IMR-90 (cell line): Measurements from ENCODE around the gene ZNF202. TPM values are rescaled to one million over a fixed set of nuclear protein-coding genes. Genes with fewer than 3 reads are reported as not detected.

Source experiments
- ATAC-seq: fragments of 200-7000 bp; cut with Tn5 transposase; 2 replicates; pipeline ENCODE4 v1.9.1; 2020; ENCODE audit warnings: low read depth, mild to moderate bottlenecking, moderate library complexity
- BruUV-seq: library from RNA; stranded (reverse); fragments of 400-500 nt; replicated peaks from 2 replicates; lab custom pipeline; 2021; lab: Mats Ljungman, UMichigan
- CTCF ChIA-PET: fragments of 300-600 bp; formaldehyde crosslinking; extraction: SDS; loops from one replicate; lab custom pipeline; 2021; ENCODE audit warnings: antibody characterized with exemption; lab: Yijun Ruan, JAX
- POLR2A ChIA-PET: fragments of 300-600 bp; sonication (Branson Sonifier 250); formaldehyde crosslinking; loops from one replicate; lab custom pipeline; 2022; ENCODE audit warnings: antibody characterized with exemption; ENCODE audit not compliant: unreplicated experiment; lab: Charles Lee
- DNase-seq: peaks from one replicate; pipeline ENCODE4 v3.0.0; 2013
- H2AFZ ChIP-seq: replicated peaks from 2 replicates; pipeline ENCODE3; 2013; ENCODE audit warnings: low read length, mild to moderate bottlenecking; ENCODE audit not compliant: poor library complexity
- H2AK5ac ChIP-seq: 2 replicates; pipeline ENCODE4 v1.6.1; 2013; ENCODE audit warnings: low read depth, low read length, inconsistent platforms
- H2AK9ac ChIP-seq: replicated peaks from 2 replicates; pipeline ENCODE3; 2013; ENCODE audit warnings: mild to moderate bottlenecking, low read depth, low read length, moderate library complexity; ENCODE audit not compliant: poor library complexity
- H2BK120ac ChIP-seq: 2 replicates; pipeline ENCODE4 v1.6.1; 2013; ENCODE audit warnings: low read depth, low read length, inconsistent platforms
- H2BK15ac ChIP-seq: 3 replicates; pipeline ENCODE4 v1.6.1; 2013; ENCODE audit warnings: low read depth, low read length, inconsistent platforms
- H2BK20ac ChIP-seq: 2 replicates; pipeline ENCODE4 v1.6.1; 2013; ENCODE audit warnings: low read depth, mild to moderate bottlenecking, inconsistent platforms, low read length, moderate library complexity
- H2BK5ac ChIP-seq: 2 replicates; pipeline ENCODE4 v1.6.1; 2013; ENCODE audit warnings: mild to moderate bottlenecking, low read depth, low read length, inconsistent platforms; ENCODE audit not compliant: poor library complexity, severe bottlenecking
- H3K14ac ChIP-seq: replicated peaks from 2 replicates; pipeline ENCODE4 v1.6.1; 2013; ENCODE audit warnings: low read depth, low read length, inconsistent platforms
- H3K18ac ChIP-seq: 2 replicates; pipeline ENCODE4 v1.6.1; 2013; ENCODE audit warnings: low read depth, low read length, control low read depth
- H3K23ac ChIP-seq: 2 replicates; pipeline ENCODE4 v1.6.1; 2013; ENCODE audit warnings: low read depth, low read length, inconsistent platforms
- H3K27ac ChIP-seq: 2 replicates; pipeline ENCODE4 v1.5.1; 2013; ENCODE audit warnings: mild to moderate bottlenecking, control low read depth, low read length; ENCODE audit not compliant: insufficient read depth
- H3K27me3 ChIP-seq: 2 replicates; pipeline ENCODE4 v1.6.1; 2013; ENCODE audit warnings: low read length; ENCODE audit not compliant: control insufficient read depth, insufficient read depth
- H3K36me3 ChIP-seq: 2 replicates; pipeline ENCODE4 v1.6.1; 2013; ENCODE audit warnings: low read length, mixed read lengths; ENCODE audit not compliant: control insufficient read depth, insufficient read depth
- H3K4ac ChIP-seq: 2 replicates; pipeline ENCODE4 v1.6.1; 2013; ENCODE audit warnings: low read depth, low read length, inconsistent platforms
- H3K4me1 ChIP-seq: 2 replicates; pipeline ENCODE4 v1.6.1; 2013; ENCODE audit warnings: low read length, mixed read lengths; ENCODE audit not compliant: control insufficient read depth, insufficient read depth
- H3K4me2 ChIP-seq: 2 replicates; pipeline ENCODE4 v1.6.1; 2013; ENCODE audit warnings: low read depth, mild to moderate bottlenecking, control low read depth, low read length, moderate library complexity
- H3K4me3 ChIP-seq: 2 replicates; pipeline ENCODE4 v1.5.1; 2013; ENCODE audit warnings: low read depth, mild to moderate bottlenecking, control low read depth, low read length, moderate library complexity; ENCODE audit not compliant: insufficient read depth
- H3K56ac ChIP-seq: 2 replicates; pipeline ENCODE4 v1.6.1; 2013; ENCODE audit warnings: low read length, inconsistent platforms; ENCODE audit not compliant: insufficient read depth; ENCODE audit errors: extremely low read depth
- H3K79me1 ChIP-seq, 2 experiments: 2 replicates each; pipeline ENCODE4 v1.6.1; 2013; ENCODE audit warnings: low read length in 2 of 2, inconsistent platforms in 1 of 2, low read depth in 1 of 2
- H3K9ac ChIP-seq: 2 replicates; pipeline ENCODE4 v1.6.1; 2013; ENCODE audit warnings: low read depth, low read length, control low read depth
- H3K9me1 ChIP-seq: 2 replicates; pipeline ENCODE4 v1.6.1; 2013; ENCODE audit warnings: low read length, inconsistent platforms; ENCODE audit not compliant: insufficient read depth
- H3K9me3 ChIP-seq: 2 replicates; pipeline ENCODE4 v1.6.1; 2013; ENCODE audit warnings: low read length; ENCODE audit not compliant: control insufficient read depth, insufficient read depth
- H4K20me1 ChIP-seq: 2 replicates; pipeline ENCODE4 v1.6.1; 2013; ENCODE audit warnings: low read length, inconsistent platforms; ENCODE audit not compliant: insufficient read depth
- H4K5ac ChIP-seq: 2 replicates; pipeline ENCODE4 v1.6.1; 2013; ENCODE audit warnings: mild to moderate bottlenecking, low read depth, low read length, control low read depth
- H4K8ac ChIP-seq, 2 experiments: 2 replicates each; pipeline ENCODE4 v1.6.1; 2013; ENCODE audit warnings: low read depth in 2 of 2, low read length in 2 of 2, control low read depth in 1 of 2, inconsistent platforms in 1 of 2
- H4K91ac ChIP-seq: 2 replicates; pipeline ENCODE4 v1.6.1; 2013; ENCODE audit warnings: low read depth, low read length, inconsistent platforms; ENCODE audit not compliant: insufficient read depth
- BHLHE40 ChIP-seq: fragments of 150-350 bp; IDR thresholded peaks from 2 replicates; pipeline ENCODE4 v1.6.1; 2016; ENCODE audit warnings: mild to moderate bottlenecking, low read depth, low read length
- CEBPB ChIP-seq: IDR thresholded peaks from 2 replicates; pipeline ENCODE4 v1.6.1; 2012; ENCODE audit warnings: low read depth, low read length, improper control_type of control experiment
- CHD1 ChIP-seq: IDR thresholded peaks from 2 replicates; pipeline ENCODE4 v1.6.1; 2012; ENCODE audit warnings: low read depth, low read length, improper control_type of control experiment
- CTCF ChIP-seq: conservative IDR thresholded peaks from 2 replicates; pipeline ENCODE4 v1.5.1; 2012; ENCODE audit warnings: mild to moderate bottlenecking, low read depth, low read length, improper control_type of control experiment
- FOS ChIP-seq: fragments of 150-350 bp; IDR thresholded peaks from 2 replicates; pipeline ENCODE4 v1.6.1; 2016; ENCODE audit warnings: low read depth, low read length
- MAFK ChIP-seq: IDR thresholded peaks from 2 replicates; pipeline ENCODE4 v1.6.1; 2012; ENCODE audit warnings: low read depth, low read length, improper control_type of control experiment
- MAZ ChIP-seq: IDR thresholded peaks from 2 replicates; pipeline ENCODE4 v1.6.1; 2012; ENCODE audit warnings: low read depth, mild to moderate bottlenecking, low read length, improper control_type of control experiment, moderate library complexity, borderline replicate concordance
- MXI1 ChIP-seq: IDR thresholded peaks from 2 replicates; pipeline ENCODE4 v1.6.1; 2012; ENCODE audit warnings: low read depth, mild to moderate bottlenecking, low read length, moderate library complexity, borderline replicate concordance
- NFE2L2 ChIP-seq: fragments of 150-350 bp; IDR thresholded peaks from 2 replicates; pipeline ENCODE4 v1.6.1; 2016; ENCODE audit warnings: low read depth, mild to moderate bottlenecking, low read length
- POLR2A ChIP-seq: IDR thresholded peaks from 2 replicates; pipeline ENCODE4 v1.6.1; 2012; ENCODE audit warnings: mild to moderate bottlenecking, low read depth, low read length
- RAD21 ChIP-seq: IDR thresholded peaks from 2 replicates; pipeline ENCODE4 v1.6.1; 2012; ENCODE audit warnings: low read length, improper control_type of control experiment
- RCOR1 ChIP-seq: IDR thresholded peaks from 2 replicates; pipeline ENCODE4 v1.6.1; 2012; ENCODE audit warnings: mild to moderate bottlenecking, low read length, improper control_type of control experiment; ENCODE audit not compliant: insufficient replicate concordance
- RFX5 ChIP-seq: IDR thresholded peaks from 2 replicates; pipeline ENCODE4 v1.8.0; 2012; ENCODE audit warnings: low read depth, mild to moderate bottlenecking, low read length, moderate library complexity
- SMC3 ChIP-seq: fragments of 150-350 bp; IDR thresholded peaks from 2 replicates; pipeline ENCODE4 v1.6.1; 2016; ENCODE audit warnings: low read depth, mild to moderate bottlenecking, antibody characterized with exemption, low read length, moderate library complexity
- WGBS, 2 experiments: methylation state at CpG; one replicate each; pipeline versions ENCODE4 v1.1.5 to v1.1.7; 2013; ENCODE audit warnings: missing lambda C conversion rate in 2 of 2; ENCODE audit not compliant: insufficient read length in 1 of 2; ENCODE audit errors: extremely low coverage in 2 of 2; 5-methylcytosine and 5-hydroxymethylcytosine counted together
- dilution Hi-C: fragments of 300-500 bp; cut with HindIII; formaldehyde crosslinking; loops from one replicate; pipeline ENCODE4 v1.14.3; 2018; ENCODE audit warnings: low sequenced_read_pairs; ENCODE audit not compliant: unreplicated experiment
- in situ Hi-C: fragments of 300-500 bp; cut with MboI; formaldehyde crosslinking; loops from 3 replicates; pipeline ENCODE4 v1.14.3; 2019; ENCODE audit warnings: low sequenced_read_pairs, inconsistent platforms, mixed read lengths
- intact Hi-C: fragments of 100-400 bp; cut with micrococcal nuclease; formaldehyde crosslinking; loops from 2 replicates; pipeline ENCODE4 v1.10.0; 2022
- polyA plus RNA-seq, 3 experiments: library from polyadenylated mRNA; depleted of rRNA; stranded (reverse); fragments of >200 nt; gene quantifications; 2 replicates each; pipeline ENCODE4 v1.2.3, GENCODE V29; 2012; ENCODE audit warnings: low replicate concordance in 1 of 3
- total RNA-seq: library from RNA; depleted of rRNA; stranded (reverse); fragments of >200 nt; gene quantifications from 2 replicates; pipeline ENCODE4 v1.2.3, GENCODE V29; 2012
- TF ChIP-seq, protein P1 (sequence below): fragments of 150-350 bp; IDR thresholded peaks from 2 replicates; pipeline ENCODE4 v1.6.1; 2017; ENCODE audit warnings: mild to moderate bottlenecking, antibody characterized with exemption, low read length, low read depth
- TF ChIP-seq, protein P2 (sequence below): fragments of 150-350 bp; IDR thresholded peaks from 2 replicates; pipeline ENCODE4 v1.6.1; 2016; ENCODE audit warnings: low read depth, mild to moderate bottlenecking, low read length, moderate library complexity, borderline replicate concordance

The ZNF202 gene
- total and polyA plus RNA-seq, 2 of the 4 experiments (the other 2 are of a cell fraction) = 7.7 to 8.2 TPM

- in situ Hi-C loops (no loop called here), intact Hi-C loops (no loop called here), dilution Hi-C loops (no loop called here)
- H3K4me3 ChIP-seq = no peak overlapping the region
- H2AK9ac ChIP-seq = no peak overlapping the region
- no peak overlapping the region for H3K14ac ChIP-seq
- H4K8ac ChIP-seq = no peak overlapping the region
- H3K79me1 ChIP-seq = peaks cover 2 to 3% of the 10 kb centered on the region in 2 experiments; a peak in 3 of 4 replicates
- no peak for DNase-seq
- H3K4ac ChIP-seq = no peak overlapping the region
- H4K91ac ChIP-seq = no peak overlapping the region
- H3K9ac ChIP-seq = no peak overlapping the region
- no peak for ATAC-seq
- no TSS peak for BruUV-seq
- POLR2A ChIA-PET = no interaction called here
- H2BK120ac ChIP-seq = no peak overlapping the region
- H2AK5ac ChIP-seq = no peak overlapping the region
- WGBS, 2 experiments = 38% methylated on average over 1 of the region's 2 CpGs; no CpG with 5 or more reads in 1 of the 2 experiments
- H3K9me3 ChIP-seq = no peaks in the 10 kb centered on the region
- CTCF ChIA-PET = interaction anchor here (0.7 kb wide), 1 partner anchor 719 kb away, joined by 3 read pairs; no protein-coding TSS in a partner anchor
- TF ChIP-seq RAD21 (no peak), SMC3 (no peak), CTCF (no peak), MAZ (no peak), MAFK (no peak), POLR2A (no peak), NFE2L2 (no peak), BHLHE40 (no peak), MXI1 (no peak), CEBPB (no peak), FOS (no peak), RFX5 (no peak), CHD1 (no peak), RCOR1 (no peak)
- TF ChIP-seq, protein P1, sequence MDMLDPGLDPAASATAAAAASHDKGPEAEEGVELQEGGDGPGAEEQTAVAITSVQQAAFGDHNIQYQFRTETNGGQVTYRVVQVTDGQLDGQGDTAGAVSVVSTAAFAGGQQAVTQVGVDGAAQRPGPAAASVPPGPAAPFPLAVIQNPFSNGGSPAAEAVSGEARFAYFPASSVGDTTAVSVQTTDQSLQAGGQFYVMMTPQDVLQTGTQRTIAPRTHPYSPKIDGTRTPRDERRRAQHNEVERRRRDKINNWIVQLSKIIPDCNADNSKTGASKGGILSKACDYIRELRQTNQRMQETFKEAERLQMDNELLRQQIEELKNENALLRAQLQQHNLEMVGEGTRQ = no peak
- TF ChIP-seq, protein P2, sequence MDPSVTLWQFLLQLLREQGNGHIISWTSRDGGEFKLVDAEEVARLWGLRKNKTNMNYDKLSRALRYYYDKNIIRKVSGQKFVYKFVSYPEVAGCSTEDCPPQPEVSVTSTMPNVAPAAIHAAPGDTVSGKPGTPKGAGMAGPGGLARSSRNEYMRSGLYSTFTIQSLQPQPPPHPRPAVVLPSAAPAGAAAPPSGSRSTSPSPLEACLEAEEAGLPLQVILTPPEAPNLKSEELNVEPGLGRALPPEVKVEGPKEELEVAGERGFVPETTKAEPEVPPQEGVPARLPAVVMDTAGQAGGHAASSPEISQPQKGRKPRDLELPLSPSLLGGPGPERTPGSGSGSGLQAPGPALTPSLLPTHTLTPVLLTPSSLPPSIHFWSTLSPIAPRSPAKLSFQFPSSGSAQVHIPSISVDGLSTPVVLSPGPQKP = no peak
- H3K18ac ChIP-seq = no peak overlapping the region
- H3K9me1 ChIP-seq = no peaks in the 10 kb centered on the region
- H2BK15ac ChIP-seq = no peak overlapping the region
- H3K27me3 ChIP-seq = no peaks in the 10 kb centered on the region
- H3K36me3 ChIP-seq = no peaks in the 10 kb centered on the region
- no peak overlapping the region for H2BK5ac ChIP-seq
- no peak overlapping the region for H3K27ac ChIP-seq
- no peaks in the 10 kb centered on the region for H4K20me1 ChIP-seq
- no peak overlapping the region for H3K4me2 ChIP-seq
- H3K4me1 ChIP-seq = peaks cover 2% of the 10 kb centered on the region; the same call in 1 of the 2 replicates
- H2AFZ ChIP-seq = no peak overlapping the region
- no peak overlapping the region for H3K23ac ChIP-seq
- no peak overlapping the region for H2BK20ac ChIP-seq
- no peak overlapping the region for H3K56ac ChIP-seq
- H4K5ac ChIP-seq = no peak overlapping the region
Observed at GRCh38 chr11:123745764-123746451, 4.4 kb upstream of the ZNF202 start.
